ENCODE results near the gene CHCHD5.

The CHCHD5 gene

DNA sequence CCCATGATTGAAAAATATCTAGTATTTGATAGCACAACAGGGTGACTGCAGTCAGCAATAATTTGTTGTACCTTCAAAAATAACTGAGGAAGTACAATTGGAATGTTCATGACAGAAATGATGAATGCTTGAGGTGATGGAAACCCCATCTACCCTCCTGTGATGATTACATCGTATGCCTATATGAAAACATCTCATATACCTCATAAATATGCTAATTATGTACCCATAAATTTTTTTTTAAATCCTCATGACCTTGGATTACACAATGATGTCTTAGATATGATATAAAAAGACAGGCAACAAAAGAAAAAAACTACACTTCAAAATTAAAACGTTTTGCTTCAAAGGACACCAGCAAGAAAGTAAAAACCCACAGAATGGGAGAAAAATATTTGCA is 43.5 kb upstream of the CHCHD5 start:
- Histone ChIP-seq H3K4me2 (ENCODE audit: low read depth, low read length) (peak overlapping the region; percentile 81), H2AFZ (ENCODE audit: low read length) (peak overlapping the region; percentile 83), H3K9ac (ENCODE audit: low read length) (peak overlapping the region; percentile 92; the same call in 1 of the 2 replicates), H3K4me3 (ENCODE audit: low read length) (peak overlapping the region; percentile 95), H3F3A (ENCODE audit: insufficient read depth, low read length) (peaks cover 26% of the 10 kb centered on the region), H3K36me3 (replicated peaks; ENCODE audit: insufficient read depth, low read length) (peaks cover 3% of the 10 kb centered on the region; the same call in 1 of the 2 replicates), H3K9me2 (replicated peaks; ENCODE audit: insufficient read depth, low read length) (no peaks in the 10 kb centered on the region), H3K4me1 (ENCODE audit: low read length) (peaks cover 9% of the 10 kb centered on the region; the same call in 1 of the 2 replicates), H4K20me1 (ENCODE audit: insufficient read depth, low read length) (no peaks in the 10 kb centered on the region; the same call in 1 of the 2 replicates), H3K27ac (ENCODE audit: low read length) (peak overlapping the region; percentile 92; the same call in 1 of the 2 replicates), H3K27me3 (replicated peaks; ENCODE audit: insufficient read depth, low read length) (no peaks in the 10 kb centered on the region), H3K79me2 (ENCODE audit: low read length) (peaks cover 37% of the 10 kb centered on the region), H3K9me3 (replicated peaks; ENCODE audit: insufficient read depth, low read length) (no peaks in the 10 kb centered on the region)
- TF ChIP-seq EZH2phosphoT487 (IDR thresholded peaks at IDR 0.05; ENCODE audit: low read length) (no peak), EZH2 (optimal IDR thresholded peaks at IDR 0.05; ENCODE audit: low read depth, low read length) (no peak)
- TF ChIP-seq, protein P1, sequence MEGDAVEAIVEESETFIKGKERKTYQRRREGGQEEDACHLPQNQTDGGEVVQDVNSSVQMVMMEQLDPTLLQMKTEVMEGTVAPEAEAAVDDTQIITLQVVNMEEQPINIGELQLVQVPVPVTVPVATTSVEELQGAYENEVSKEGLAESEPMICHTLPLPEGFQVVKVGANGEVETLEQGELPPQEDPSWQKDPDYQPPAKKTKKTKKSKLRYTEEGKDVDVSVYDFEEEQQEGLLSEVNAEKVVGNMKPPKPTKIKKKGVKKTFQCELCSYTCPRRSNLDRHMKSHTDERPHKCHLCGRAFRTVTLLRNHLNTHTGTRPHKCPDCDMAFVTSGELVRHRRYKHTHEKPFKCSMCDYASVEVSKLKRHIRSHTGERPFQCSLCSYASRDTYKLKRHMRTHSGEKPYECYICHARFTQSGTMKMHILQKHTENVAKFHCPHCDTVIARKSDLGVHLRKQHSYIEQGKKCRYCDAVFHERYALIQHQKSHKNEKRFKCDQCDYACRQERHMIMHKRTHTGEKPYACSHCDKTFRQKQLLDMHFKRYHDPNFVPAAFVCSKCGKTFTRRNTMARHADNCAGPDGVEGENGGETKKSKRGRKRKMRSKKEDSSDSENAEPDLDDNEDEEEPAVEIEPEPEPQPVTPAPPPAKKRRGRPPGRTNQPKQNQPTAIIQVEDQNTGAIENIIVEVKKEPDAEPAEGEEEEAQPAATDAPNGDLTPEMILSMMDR (IDR thresholded peaks at IDR 0.05; ENCODE audit: low read length) = no peak
- DNase-seq = no peak

DNA sequence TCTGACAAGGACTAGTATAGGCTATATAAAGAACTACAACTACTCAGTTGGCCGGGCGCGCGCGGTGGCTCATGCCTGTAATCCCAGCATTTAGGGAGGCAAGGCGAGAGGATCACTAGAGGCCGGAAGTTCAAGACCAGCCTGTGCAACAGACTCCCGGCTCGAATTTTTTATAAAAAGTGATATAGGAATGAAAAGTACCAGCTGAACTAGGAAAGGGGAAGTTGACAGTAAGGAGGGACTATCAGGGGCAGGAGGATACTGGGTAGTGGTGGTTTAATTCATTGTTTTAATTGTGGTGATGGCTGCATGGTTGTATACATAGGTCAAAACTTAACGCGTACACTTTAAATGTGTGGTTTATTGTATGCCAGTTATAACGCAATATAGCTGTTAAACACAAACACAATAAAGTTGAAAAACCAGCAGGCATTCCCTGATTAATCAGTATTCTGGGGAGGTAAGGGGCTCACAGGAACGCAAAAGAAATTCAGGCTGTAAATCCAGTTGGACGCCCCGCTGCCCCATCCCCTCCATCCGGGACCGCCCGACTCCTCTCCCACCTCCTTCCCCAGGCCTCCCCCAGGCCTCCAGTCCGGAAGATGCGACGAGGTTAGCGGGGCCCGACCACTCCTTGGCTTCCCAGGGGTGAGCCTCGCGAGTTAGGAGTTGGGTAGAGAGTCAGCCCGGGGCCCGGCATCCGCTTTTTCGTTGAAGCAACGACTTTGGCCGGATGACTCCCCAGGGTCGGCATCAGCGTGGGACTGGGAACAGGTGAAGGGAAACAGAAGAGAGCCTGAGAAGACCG is 42.9 kb upstream of the CHCHD5 start:
- H2AFZ ChIP-seq (ENCODE audit: low read length) = peak overlapping the region; percentile 83
- H3K36me3 ChIP-seq (replicated peaks; ENCODE audit: insufficient read depth, low read length) = peaks cover 7% of the 10 kb centered on the region
- H3K4me1 ChIP-seq (ENCODE audit: low read length) = peaks cover 9% of the 10 kb centered on the region; the same call in 1 of the 2 replicates
- TF ChIP-seq EZH2phosphoT487 (IDR thresholded peaks at IDR 0.05; ENCODE audit: low read length) (no peak), EZH2 (optimal IDR thresholded peaks at IDR 0.05; ENCODE audit: low read depth, low read length) (no peak)
- TF ChIP-seq, protein P1 (IDR thresholded peaks at IDR 0.05; ENCODE audit: low read length) = no peak
- no peaks in the 10 kb centered on the region; the same call in 1 of the 2 replicates for H4K20me1 ChIP-seq (ENCODE audit: insufficient read depth, low read length)
- H3K4me2 ChIP-seq (ENCODE audit: low read depth, low read length) = peak overlapping the region; percentile 81
- H3K4me3 ChIP-seq (ENCODE audit: low read length) = peak overlapping the region; percentile 95
- H3K9ac ChIP-seq (ENCODE audit: low read length) = peak overlapping the region; percentile 92
- peaks cover 42% of the 10 kb centered on the region for H3K79me2 ChIP-seq (ENCODE audit: low read length)
- peak; percentile 70 for DNase-seq
- peaks cover 26% of the 10 kb centered on the region for H3F3A ChIP-seq (ENCODE audit: insufficient read depth, low read length)
- H3K9me3 ChIP-seq (replicated peaks; ENCODE audit: insufficient read depth, low read length) = no peaks in the 10 kb centered on the region
- no peaks in the 10 kb centered on the region for H3K27me3 ChIP-seq (replicated peaks; ENCODE audit: insufficient read depth, low read length)
- H3K9me2 ChIP-seq (replicated peaks; ENCODE audit: insufficient read depth, low read length) = no peaks in the 10 kb centered on the region
- H3K27ac ChIP-seq (ENCODE audit: low read length) = peak overlapping the region; percentile 92

DNA sequence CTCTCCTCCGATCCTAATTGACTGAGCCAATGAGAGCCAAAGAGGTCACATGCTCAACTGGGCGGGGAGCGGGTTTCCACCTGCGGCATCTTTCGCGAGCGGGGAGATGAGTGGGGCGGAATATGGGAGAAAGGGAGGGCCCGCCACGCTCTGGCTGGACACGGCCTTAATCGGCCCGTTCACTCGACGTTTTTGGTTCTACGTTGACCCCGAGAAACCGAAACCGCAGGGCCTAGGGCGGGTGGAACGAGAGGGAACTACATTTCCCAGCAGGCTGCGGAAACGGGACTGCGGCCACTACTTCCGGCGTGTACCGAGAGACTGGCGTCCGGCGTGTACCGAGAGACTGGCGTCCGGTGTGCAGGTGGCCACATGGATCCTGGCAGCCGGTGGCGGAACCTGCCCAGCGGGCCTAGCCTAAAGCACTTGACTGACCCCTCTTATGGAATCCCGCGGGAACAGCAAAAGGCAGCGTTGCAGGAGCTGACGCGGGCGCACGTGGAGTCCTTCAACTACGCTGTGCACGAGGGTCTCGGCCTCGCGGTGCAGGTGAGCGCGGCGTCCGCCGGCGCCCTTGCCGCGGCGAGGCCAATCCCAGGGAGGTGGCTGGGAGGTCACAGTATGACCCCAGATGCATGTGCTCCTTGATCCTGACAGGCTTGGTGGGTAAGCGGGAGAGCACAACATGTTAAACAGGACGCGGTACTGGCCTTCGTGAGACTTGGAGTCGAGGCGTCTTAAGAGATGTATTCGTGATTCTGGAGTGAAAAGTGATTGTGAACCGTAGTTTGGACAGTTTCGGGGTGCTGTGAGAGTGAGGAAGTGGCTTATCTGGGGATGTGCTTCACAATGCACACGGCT is 42.1 kb upstream of the CHCHD5 start, which contains the start of gene POLR1B:
Gene POLR1B, plus strand, starts transcription at position 343 of the 861 bp plus-strand sequence. Its CDS starts 30 bp downstream, at position 373.
- peaks cover 49% of the 10 kb centered on the region for H3K79me2 ChIP-seq (ENCODE audit: low read length)
- peaks cover 9% of the 10 kb centered on the region; the same call in 1 of the 2 replicates for H3K4me1 ChIP-seq (ENCODE audit: low read length)
- H3K36me3 ChIP-seq (replicated peaks; ENCODE audit: insufficient read depth, low read length) = peaks cover 13% of the 10 kb centered on the region
- H3K9ac ChIP-seq (ENCODE audit: low read length) = peak within 1 kb of the TSS; percentile 92
- peak within 1 kb of the TSS; percentile 89 for H3K4me2 ChIP-seq (ENCODE audit: low read depth, low read length)
- DNase-seq = peak; percentile 89
- TF ChIP-seq, protein P1 (IDR thresholded peaks at IDR 0.05; ENCODE audit: low read length) = no peak
- no peak for TF ChIP-seq EZH2phosphoT487 (IDR thresholded peaks at IDR 0.05; ENCODE audit: low read length)
- no peak for TF ChIP-seq EZH2 (optimal IDR thresholded peaks at IDR 0.05; ENCODE audit: low read depth, low read length)
- H2AFZ ChIP-seq (ENCODE audit: low read length) = peak within 1 kb of the TSS; percentile 83
- no peaks in the 10 kb centered on the region; the same call in 1 of the 2 replicates for H4K20me1 ChIP-seq (ENCODE audit: insufficient read depth, low read length)
- no peaks in the 10 kb centered on the region for H3K27me3 ChIP-seq (replicated peaks; ENCODE audit: insufficient read depth, low read length)
- H3F3A ChIP-seq (ENCODE audit: insufficient read depth, low read length) = peaks cover 26% of the 10 kb centered on the region
- H3K4me3 ChIP-seq (ENCODE audit: low read length) = peak within 1 kb of the TSS; percentile 95
- no peaks in the 10 kb centered on the region for H3K9me2 ChIP-seq (replicated peaks; ENCODE audit: insufficient read depth, low read length)
- no peaks in the 10 kb centered on the region for H3K9me3 ChIP-seq (replicated peaks; ENCODE audit: insufficient read depth, low read length)
- H3K27ac ChIP-seq (ENCODE audit: low read length) = peak within 1 kb of the TSS; percentile 92
